GM18520 (cell line): Measurements from ENCODE around the gene CEBPA.

Experiments used
- ATAC-seq: cut with Tn5 transposase; IDR thresholded peaks from one replicate; pipeline ENCODE4 v1.9.1; 2021; ENCODE audit not compliant: unreplicated experiment

The CEBPA gene

GRCh38 chr19:33252418-33252962, 49.8 kb downstream of the CEBPA start:
- ATAC-seq = no peak

DNA sequence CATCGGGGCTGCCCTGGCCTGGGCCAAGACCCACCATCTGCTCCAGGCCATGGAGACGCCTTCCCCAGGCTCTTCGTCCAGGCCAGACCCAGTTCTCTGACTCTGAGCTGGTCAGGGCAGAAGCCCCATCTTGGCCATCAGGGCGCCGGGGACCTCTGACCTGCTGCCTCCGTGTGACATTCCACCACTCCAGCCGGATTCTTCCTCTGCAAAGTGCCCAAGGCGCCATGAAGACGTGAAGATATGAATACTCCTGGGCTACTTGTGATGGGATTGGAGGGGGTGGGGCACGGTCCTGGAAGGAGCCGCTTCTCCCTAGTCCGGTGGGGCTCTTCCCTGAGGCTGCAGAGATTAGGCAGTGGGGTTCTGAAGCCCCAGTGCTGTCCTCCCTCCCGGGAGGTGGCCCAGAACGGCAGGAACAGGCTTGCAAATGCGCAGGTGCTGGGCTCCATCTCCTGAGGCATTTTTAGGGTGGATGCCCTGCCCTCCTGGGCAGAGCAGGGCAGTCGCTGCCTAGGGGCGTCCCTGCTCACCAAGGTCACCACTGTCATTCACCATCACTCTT, 50.7 kb downstream of the CEBPA start:
- ATAC-seq = no peak

GRCh38 chr19:33251076-33251475, 51.3 kb downstream of the CEBPA start:
- ATAC-seq = no peak

DNA sequence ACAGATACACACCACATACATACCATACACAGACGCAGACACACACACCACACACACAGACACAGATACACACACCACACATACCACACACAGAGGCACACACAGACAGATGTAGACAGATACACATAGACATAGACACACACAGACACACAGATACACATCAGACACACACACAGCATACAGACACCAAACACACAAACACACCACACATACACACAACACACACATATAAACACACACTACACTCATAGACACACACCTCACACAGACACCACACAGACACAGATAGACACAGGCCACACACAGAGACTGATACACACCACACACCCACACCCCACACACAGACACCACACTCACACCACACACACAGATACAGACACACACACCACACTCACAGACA, 51.8 kb downstream of the CEBPA start:
- ATAC-seq = no peak
